Activated CD4-positive, alpha-beta T cell treated with anti-CD3 and anti-CD28 coated beads, Interleukin-10, Interleukin-2, amounts not matched to agents 100 ng/mL and 50 ng/mL, durations not matched to agents 16 hours and 8 hours (primary cell): ENCODE measurements around the gene FNDC3B.
"Not testable (repeated sequence)": the region's sequence is repeated elsewhere in the genome, so short reads cannot be mapped to it uniquely, and the experiment has no call there.

Experiments
- DNase-seq: peaks from one replicate; pipeline ENCODE4 v3.0.0-alpha.2; 2020

Gene FNDC3B

DNA sequence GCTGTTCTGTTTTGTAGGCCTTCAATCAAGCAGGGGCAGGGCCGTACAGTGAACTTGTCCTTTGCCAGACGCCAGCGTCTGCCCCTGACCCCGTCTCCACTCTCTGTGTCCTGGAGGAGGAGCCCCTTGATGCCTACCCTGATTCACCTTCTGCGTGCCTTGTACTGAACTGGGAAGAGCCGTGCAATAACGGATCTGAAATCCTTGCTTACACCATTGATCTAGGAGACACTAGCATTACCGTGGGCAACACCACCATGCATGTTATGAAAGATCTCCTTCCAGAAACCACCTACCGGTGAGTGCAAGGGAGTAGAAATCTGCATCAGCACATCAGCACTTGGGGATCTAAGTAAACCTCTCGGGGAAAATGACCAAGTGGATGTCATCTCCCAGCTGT is 313.4 kb downstream of the FNDC3B start:
- DNase-seq = no peak

DNA sequence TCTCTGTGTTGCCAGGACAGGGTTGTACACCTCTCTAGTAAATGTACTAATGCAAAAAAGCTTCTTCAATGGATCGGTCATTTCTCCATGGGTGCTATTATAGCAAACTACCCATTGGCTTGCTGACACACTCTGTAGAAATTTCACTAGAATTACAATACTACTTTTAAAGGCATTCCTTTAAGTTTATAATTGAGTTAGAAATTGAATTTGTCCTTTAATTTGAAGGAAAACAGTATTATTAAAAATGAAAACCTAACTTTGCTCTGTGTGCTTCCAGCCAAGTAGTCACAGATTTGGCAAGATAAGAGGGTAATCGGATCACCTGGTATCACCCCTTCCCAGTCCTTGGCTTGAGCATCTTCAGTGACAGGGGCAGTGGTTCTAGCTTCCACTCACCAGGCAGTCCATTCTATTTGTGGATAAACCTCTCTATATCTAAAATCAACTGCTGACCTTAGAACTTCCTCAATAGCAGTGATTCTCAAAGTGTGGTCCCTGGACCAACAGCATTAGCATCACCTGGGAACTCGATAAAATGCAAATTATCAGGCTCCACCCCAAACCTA is 315.6 kb downstream of the FNDC3B start:
- no peak for DNase-seq

DNA sequence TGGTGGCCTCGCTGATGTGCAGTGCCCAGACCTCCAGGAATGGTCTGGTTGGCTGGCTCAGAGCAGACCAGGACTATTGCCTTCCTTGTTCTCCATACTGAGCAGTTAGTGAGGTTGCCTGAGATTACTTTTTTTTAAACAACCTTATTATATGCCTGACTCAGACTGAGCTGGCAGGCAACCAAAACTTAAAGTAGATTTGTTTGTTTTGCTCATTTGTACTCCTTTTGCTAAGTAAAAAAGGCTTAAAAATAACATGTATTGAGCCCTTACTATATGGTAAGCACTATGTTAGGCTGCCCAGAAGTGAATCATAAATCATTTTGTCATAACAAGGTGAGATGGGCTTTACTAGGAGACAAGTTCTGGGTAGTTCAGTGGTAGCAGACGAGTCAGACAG is 316.5 kb downstream of the FNDC3B start:
- DNase-seq = no peak

DNA sequence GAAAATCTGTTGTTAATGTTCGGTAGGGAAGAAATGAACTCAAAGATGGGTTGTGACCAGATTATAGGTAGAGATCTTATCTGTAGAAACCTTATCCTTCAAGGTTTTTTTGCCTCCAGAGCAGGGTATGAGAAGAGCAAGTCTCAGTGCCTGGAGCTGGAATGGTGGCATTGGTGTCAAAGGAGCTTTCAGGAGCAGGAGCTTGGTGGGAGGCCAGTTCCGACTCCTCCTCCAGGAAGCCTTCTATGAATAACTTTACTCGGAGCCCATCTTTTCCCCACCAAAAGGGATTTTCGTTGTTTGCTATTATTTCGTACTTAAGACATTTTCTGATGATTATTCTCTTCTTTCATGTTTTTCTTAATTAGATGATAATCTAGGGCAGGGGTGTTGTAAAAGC is 317.0 kb downstream of the FNDC3B start:
- no peak for DNase-seq

DNA sequence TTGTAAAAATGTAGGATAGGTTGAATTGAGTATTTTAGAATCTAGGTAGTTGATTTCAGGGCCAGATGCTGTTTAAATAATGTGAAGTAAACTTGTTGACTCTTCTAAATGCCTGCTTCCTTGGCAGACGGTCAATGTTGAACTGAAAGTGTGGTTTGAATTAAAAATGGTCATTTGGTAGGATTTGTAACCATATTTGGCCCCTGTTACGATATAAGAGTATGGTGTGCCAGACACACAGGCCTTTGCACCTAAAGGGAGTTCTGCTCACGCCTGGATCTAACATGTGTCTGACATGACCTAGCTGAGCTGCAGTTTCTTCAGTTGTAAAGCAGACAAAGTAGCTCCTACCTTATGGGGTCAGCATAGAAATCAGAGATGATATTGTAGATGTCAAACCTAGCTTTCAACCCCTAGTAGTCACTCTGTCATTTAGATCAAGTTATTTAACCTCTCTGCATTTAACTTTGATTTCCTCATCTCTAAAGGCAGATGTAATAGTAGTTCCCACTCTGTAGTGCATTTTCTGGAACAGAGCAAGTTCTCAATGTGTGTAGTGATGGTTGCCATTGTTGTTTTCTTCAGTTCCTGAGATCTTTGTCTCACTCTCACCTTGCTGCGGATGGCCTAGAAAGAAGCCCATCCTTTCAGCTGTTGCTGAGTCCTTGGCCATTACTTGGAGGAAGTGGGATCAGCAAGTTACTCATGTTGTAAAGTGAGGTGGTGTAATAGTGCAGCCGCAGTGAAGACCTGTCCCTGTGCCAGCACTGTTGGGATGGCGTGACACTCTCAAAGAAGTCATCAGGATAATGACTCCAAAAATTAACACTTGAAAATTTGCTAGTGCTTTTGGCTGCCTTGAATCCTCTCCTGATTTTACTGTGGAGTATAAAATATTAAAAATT is 318.7 kb downstream of the FNDC3B start:
- no peak for DNase-seq

DNA sequence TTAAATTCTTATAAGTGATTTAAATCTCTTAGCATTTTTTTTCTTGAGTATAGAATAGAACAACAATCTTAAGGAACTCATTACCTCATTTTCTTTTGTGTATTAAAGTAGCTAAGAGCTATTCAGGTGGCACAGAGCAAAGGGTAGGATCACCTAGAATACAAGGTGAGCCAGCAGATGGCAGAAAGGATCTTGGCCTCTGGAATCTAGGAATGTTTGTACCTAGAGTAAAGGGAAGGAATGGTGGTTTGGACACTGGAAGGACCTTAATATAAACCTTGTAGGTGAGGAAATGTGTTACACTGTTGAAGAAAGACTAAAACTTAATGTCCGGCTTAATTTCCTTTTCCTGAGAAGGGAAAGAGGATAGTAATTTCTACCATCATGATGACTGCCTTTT is 319.9 kb downstream of the FNDC3B start:
- DNase-seq = no peak

DNA sequence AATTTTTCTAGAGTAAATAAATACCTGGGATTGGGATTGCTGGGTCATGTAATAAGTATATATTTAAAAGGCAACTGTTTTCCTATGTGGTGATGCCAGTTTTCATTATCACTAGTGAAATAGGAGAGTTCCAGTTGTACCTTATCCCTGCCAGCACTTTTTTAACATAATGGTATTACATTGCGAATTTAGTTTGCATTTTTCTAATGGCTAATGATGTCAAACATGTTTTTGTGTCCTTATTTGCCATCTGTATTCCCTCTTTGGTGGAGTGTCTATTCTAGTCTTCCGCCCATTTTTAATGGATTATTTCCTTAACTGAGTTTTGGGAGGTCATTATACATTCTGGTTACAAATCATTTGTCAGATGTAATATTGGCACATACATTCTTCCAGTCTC is 320.6 kb downstream of the FNDC3B start:
- DNase-seq = no peak

DNA sequence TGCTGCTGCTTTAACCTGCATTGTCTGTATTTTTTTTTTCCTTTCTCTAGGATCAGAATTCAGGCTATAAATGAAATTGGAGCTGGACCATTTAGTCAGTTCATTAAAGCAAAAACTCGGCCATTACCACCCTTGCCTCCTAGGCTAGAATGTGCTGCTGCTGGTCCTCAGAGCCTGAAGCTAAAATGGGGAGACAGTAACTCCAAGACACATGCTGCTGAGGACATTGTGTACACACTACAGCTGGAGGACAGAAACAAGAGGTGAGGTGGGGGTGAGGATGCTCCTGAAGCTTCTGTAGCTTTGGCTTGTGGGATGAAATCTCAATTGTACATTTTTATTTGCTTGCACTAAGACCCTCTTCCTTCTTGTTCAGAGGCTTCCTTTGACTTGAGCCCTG is 323.2 kb downstream of the FNDC3B start:
- DNase-seq = no peak

DNA sequence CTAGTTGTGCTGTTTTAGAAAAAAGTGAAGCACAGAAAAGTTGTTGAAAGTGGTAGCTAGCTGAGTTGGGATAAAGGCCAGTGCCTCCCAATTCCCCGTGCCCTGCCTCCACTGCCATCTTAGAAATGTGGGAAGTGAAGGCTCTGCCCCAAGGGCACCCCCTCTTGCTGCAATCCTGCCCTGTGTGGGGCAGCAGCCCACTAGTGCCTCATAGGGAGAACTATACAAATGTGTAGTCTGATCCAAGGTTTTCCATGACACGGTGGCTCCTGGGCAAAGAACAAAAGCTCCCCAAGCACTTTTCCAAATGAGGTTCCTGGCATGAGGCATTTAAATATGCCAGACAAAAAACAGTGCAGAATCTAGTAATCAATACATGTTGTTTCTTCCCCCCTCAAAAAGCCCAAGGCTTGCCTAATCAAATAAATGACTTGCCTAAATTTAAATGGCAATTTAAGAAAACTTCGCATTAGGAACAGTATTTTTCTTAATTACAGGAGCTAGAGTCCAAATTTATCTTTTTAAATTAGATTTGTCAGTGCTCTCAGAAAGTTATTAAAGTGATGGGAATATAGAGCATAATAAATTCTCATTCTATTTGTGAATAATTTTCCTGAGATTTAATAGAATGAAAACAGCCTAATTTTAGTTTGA is 325.1 kb downstream of the FNDC3B start:
- no peak for DNase-seq

DNA sequence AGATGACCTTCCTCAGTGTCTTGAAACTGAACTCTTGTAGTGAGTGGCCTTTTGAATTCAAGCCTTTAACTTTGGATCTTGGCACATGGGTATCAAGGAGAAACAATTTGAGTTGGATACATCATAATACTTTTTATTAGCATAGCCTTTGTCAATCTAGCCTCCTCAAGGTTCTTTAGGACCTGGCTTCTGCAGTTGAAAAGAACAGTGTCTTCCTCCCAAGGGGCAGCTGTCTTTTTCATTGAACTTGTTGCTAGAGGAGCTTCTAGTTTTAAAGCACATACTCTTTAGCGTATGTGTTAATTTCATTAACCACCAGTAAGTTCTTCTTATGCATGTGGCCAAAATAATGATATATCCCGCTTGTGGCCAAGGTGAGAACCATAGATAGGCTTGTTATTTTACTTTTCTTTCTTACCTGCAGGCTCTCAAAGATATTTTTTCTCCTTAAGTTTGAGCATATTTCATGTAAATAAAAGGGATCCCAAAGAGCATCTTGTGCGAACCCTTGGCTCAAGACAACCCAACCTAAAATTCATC is 325.7 kb downstream of the FNDC3B start:
- no peak for DNase-seq

DNA sequence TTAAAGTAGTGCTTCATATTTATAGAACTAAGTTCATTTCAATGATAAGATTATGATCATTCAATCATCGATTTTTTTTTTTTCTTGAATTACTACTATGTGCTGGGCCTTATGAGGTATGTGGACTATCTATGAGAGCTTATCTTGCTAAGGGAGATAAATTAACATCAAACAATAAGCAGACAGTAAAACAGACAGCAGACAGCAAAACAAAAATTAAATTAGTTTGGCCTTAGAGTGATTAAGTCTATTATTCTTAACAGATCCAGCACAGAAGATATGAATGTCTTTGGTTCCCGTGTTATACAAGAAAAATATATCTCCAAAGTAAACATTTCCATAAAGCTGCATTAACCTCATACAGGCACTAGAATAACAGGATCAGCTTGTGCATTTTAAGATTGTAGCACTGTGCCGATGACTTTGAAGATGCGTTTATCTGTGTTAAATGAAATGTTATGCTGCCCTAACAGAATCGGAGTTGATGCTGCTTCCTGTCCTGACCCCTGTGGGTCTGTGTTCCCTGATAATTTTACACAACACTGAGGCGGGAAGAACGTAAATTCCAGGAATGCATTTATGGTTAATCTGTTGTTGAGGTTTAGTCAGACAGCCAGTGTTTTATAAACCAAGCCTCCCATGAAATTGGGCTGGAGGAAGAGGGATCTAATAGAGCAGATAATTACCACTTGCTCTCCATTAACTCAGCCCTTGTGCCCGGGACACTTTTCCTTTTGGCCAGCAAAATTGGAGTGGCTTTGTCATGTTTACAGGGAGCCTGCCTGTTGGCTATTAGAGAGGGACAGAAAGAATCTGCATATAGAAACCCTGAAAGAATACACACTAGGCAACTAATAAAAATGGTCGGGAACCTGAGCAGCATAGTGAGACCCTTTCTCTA is 328.1 kb downstream of the FNDC3B start:
- no peak for DNase-seq

DNA sequence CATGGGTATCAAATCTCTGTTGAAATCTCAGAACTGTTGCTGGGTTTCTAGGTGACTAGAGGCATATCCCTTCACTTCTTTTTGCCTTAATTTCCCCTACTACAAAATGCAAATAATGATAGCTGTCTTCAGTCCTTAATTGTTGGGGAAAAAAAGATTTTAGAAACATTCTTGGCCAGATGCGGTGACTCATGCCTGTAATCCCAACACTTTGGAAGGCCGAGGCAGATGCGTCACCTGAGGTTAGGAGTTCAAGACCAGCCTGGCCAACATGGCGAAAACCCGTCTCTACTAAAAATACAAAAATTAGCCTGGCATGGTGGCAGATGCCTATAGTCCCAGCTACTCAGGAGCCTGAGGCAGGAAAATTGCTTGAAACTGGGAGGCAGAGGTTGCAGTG is 329.2 kb downstream of the FNDC3B start:
- DNase-seq = not testable (repeated sequence)

DNA sequence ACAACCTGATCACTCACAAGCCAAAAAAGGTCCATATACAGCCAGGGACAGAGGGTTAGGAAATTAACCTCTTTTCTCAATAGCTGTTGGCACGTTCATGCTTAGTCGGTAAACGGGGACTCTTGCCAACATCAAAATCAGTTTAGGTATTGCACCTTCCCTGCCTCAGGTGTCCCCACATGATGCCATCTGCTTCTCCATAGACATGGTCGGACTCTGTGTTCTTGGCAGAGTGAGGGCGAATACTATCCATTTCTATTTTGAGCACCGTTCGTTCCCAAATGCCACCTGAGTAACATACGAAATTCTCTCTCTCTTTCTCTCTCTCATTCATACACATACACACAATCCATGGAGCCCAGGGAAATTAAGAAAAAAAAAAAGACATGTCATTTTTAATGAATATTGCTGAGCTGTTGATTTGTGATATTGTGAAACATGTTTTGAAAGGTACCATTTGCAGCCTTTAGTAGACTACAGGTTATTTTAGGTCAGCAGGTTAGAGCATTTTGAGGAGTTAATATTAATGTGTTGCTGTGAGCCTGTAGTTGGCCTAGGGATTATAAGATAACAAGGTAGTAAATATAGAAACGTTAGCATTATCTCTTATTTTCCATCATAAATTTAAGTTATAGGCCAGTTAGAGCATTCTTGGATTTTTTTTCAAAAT is 330.3 kb downstream of the FNDC3B start:
- no peak for DNase-seq

DNA sequence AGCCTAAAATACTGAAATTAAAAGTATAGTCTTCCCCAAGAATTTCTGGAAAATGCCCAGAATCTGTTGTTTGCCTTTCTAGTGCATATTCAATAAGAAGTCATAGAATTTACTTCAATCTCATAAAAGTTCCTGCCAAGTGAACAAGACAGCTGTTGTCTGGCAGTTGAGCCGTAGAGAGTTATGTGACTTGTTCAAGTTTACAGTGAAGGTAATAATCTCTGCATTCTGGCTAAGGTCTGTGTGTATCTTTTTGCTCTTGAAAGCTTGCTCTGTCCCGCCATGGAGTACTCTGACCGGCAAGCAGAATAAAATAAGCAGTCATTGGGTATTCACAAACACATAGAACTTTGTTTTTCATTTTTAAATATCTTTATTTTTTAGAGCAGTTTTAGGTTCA is 331.0 kb downstream of the FNDC3B start:
- no peak for DNase-seq

DNA sequence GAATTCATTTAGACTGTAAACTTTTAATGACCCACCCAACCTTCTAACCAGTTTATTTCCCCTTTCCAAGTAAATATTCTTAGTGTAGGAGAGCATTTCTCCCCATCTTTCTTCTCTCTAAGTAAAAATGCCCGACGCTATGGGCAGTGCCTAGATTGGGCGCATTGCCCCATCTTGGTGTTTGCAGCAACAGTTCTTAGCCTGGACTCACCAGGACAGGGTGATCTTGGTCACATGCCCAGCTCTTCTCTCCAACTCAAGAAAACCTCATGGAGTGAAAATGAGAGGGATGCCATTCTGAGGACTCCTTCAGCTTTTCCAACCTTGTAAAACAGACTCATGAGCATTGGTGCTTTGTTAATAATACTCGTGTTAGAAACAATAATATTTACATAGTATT is 332.2 kb downstream of the FNDC3B start:
- DNase-seq = no peak

DNA sequence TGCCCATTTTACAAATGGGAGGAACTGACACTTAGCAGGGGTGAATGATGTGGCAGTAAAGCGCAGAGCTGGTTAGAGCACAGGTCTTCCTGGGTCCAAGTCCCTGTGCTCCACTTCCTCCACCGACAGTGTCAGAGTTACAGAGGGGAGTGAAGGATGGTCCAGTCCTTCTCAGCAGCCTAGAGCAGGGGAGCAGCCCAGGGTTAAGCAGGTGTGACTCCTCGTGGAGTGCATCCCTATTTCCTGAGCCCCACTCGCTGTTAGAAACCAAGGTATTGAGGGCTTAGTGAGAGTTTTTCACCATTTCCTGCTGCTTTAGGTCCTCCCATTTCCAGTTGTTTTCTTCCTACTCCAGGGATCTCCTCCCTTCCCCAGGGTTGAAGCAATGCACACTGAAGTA is 333.5 kb downstream of the FNDC3B start:
- no peak for DNase-seq

DNA sequence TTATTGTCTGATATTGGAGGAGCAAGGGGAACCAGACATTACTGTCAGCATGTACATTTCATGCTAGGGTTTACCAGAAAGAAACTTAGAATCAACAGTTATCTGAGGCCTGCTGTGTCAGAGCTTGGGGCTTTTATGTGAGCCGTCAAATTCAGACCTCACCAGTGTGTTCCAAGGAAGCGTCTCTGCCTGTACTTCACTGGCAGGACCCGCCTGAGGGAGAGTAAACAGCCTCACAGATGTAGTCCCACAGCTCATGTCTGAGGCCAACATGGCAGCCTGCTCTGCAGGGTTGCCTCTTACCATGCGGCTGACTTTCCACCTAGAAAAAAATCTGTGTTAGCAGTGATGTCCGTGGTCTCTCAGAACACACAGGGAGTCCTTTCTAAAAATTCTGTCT is 334.5 kb downstream of the FNDC3B start:
- DNase-seq = no peak

DNA sequence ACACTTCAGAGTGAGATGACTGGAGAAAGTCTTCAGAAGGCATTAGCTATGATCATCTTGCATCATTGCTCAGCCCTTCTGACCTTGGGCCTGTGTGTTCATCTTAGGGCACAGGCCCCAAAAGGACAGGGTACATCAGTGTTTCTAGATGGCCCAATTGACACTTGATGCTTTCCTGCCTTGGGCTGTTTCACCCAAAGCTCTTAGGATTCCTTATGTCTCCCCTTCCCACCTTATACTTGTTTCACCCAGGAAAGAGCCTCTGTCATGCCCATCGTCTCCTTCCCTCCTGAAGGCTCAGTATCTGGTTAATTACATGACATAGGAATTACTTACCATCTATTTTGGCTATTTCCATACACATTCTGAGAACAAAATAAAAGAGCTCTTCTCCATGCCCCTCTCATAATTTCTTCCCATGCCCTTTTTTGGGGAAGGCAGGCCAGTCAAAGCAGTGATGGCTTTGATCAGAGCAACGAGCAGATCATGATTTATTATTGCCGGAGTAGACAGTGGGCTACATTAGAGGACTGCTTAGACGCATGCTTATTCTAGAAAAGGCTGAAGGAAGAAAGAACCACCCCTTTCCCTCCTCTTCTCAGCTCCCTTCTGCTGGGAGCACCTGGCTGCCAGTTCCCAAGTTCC is 335.9 kb downstream of the FNDC3B start:
- no peak for DNase-seq

DNA sequence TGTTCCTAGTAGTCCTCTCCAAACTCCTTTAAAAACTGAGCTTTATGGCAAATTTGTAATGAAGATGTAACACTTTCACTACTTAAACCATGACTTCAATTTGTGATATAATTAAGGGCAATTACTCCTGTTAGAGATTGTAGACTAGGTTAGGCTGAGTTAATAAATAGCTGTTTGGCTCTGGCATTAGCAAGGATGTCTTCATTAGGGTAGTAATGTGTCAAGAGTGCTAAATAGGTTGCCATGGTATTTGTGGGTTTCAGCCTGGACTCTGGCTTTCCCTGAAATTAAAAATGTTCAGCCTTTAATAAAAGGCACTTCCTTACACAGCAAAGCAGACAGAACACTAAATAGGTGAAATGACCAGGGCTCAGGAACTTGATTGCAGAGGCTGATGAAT is 337.0 kb downstream of the FNDC3B start:
- DNase-seq = no peak

DNA sequence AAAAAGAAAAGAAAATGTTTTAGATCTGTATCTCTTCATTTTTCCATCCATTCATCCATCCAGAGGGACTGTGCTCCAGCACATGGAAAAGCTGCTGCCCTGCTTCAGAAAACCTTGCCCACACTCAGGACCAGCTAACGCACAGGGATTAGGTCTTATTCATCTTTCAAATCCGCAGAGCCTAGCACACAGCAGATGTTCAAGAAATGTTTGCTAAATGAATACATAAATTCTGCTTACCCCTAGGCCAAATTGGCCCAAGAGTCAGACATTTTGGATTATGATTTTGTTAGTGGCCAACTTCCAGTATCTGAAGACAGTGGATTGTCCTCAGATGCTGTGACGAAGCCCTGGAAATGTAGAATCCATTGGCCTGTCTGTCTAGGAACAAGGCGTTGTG is 337.5 kb downstream of the FNDC3B start:
- DNase-seq = no peak

DNA sequence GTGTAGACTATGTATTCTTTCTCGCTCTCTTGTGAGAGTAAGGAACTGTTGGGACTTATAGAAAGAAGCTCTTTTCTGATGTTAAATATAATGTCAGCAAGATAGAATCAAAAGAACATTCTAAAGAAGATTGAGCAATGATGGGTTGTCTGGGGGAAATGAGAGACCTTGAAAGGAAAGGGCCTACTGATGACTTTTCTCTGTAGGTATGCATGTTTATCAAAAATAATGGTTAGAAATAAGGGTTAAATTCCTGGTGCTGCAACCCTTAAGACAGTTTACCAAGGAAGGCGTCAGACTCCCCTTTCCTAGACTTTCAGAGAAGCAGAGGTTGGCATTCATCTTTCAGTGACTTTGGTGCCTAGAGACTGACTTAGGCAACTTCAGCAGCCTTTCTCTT is 339.1 kb downstream of the FNDC3B start:
- no peak for DNase-seq

DNA sequence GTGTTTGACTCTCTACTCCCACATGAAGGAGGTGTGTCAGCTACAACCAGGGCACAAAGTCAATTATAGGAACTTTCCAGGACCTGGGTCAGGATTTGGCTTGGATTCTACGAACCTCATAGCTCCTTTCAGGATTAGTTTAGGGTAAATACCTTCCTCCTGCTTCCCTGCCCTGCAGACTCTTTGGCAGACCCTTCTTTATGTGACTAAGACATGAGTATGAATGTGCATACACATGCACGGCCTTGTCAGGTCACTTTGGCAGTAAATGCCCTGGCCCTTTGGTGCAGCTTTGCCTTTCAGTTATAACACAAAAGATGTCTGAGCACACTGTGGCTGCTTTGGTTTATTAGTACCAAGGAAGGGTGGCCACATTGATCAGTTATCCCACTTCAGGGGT is 340.0 kb downstream of the FNDC3B start:
- DNase-seq = no peak
